Fibroblast of lung (primary cell): Measurements from ENCODE around the gene NASP. TPM values are rescaled to one million over a fixed set of nuclear protein-coding genes. Genes with fewer than 3 reads are reported as not detected.

Experiments
- DNase-seq, 2 donors: peaks; one replicate each; pipeline versions ENCODE4 v3.0.0 to v3.0.0-alpha.2; 2010; ENCODE audit warnings: low read depth in 2 of 2
- H2AFZ ChIP-seq: 2 replicates; pipeline ENCODE4 v1.5.1; 2012; ENCODE audit warnings: low read length, control low read depth, inconsistent platforms
- H3K27ac ChIP-seq: 2 replicates; pipeline ENCODE4 v1.5.1; 2011; ENCODE audit warnings: low read length, control low read depth; ENCODE audit not compliant: insufficient read depth
- H3K27me3 ChIP-seq: 2 replicates; pipeline ENCODE4 v1.5.1; 2011; ENCODE audit warnings: mild to moderate bottlenecking, low read length; ENCODE audit not compliant: control insufficient read depth, insufficient read depth
- H3K36me3 ChIP-seq: 2 replicates; pipeline ENCODE4 v1.5.1; 2011; ENCODE audit warnings: low read length; ENCODE audit not compliant: control insufficient read depth, insufficient read depth
- H3K4me1 ChIP-seq: 2 replicates; pipeline ENCODE4 v1.5.1; 2011; ENCODE audit warnings: low read length; ENCODE audit not compliant: control insufficient read depth, insufficient read depth; ENCODE audit errors: extremely low read depth
- H3K4me2 ChIP-seq: 2 replicates; pipeline ENCODE4 v1.5.1; 2011; ENCODE audit warnings: low read length, control low read depth; ENCODE audit not compliant: insufficient read depth; ENCODE audit errors: extremely low read depth
- H3K4me3 ChIP-seq, 4 experiments: fragments of 200-600 bp in 1 of 4; sonication (generic) in 1 of 4; replicated peaks in 1 of 4; 2 replicates each; pipeline ENCODE4 v1.5.1; 2011 to 2016; ENCODE audit warnings: low read length in 4 of 4, low read depth in 3 of 4, mild to moderate bottlenecking in 3 of 4, control low read depth in 2 of 4, inconsistent platforms in 1 of 4, mixed read lengths in 1 of 4; ENCODE audit not compliant: insufficient read depth in 1 of 4; ENCODE audit errors: control extremely low read depth in 1 of 4
- H3K79me2 ChIP-seq: 2 replicates; pipeline ENCODE4 v1.5.1; 2012; ENCODE audit warnings: mild to moderate bottlenecking, low read length, inconsistent platforms; ENCODE audit not compliant: control insufficient read depth, insufficient read depth
- H3K9ac ChIP-seq: 2 replicates; pipeline ENCODE4 v1.5.1; 2011; ENCODE audit warnings: mild to moderate bottlenecking, low read length, control low read depth; ENCODE audit not compliant: insufficient read depth
- H3K9me3 ChIP-seq: 2 replicates; pipeline ENCODE4 v1.5.1; 2012; ENCODE audit warnings: low read depth, low read length; ENCODE audit not compliant: control insufficient read depth, insufficient read depth
- H4K20me1 ChIP-seq: 2 replicates; pipeline ENCODE4 v1.5.1; 2011; ENCODE audit warnings: low read length; ENCODE audit not compliant: control insufficient read depth, insufficient read depth; ENCODE audit errors: extremely low read depth
- CTCF ChIP-seq, 2 donors: IDR thresholded peaks in 1 of 2; conservative IDR thresholded peaks in 1 of 2; 1 replicate in 1 of 2; 2 replicates in 1 of 2; pipeline ENCODE4 v1.5.1; 2011 to 2012; ENCODE audit warnings: low read length in 2 of 2, control low read depth in 1 of 2, inconsistent platforms in 1 of 2, low read depth in 1 of 2, mild to moderate bottlenecking in 1 of 2
- EZH2 ChIP-seq: IDR thresholded peaks from 2 replicates; pipeline ENCODE4 v1.5.1; 2012; ENCODE audit warnings: low read length, control low read depth, mild to moderate bottlenecking; ENCODE audit errors: missing control alignments
- polyA plus RNA-seq, 2 donors: library from polyadenylated mRNA; depleted of rRNA in 1 of 2; stranded (reverse) in 1 of 2; unstranded in 1 of 2; fragments of >200 nt; gene quantifications; 2 replicates each; pipeline ENCODE4 v1.2.1, GENCODE V29; 2011 to 2012; ENCODE audit warnings: missing spikeins in 1 of 2
- total RNA-seq: library from RNA; depleted of rRNA; stranded (reverse); fragments of >200 nt; gene quantifications from 2 replicates; pipeline ENCODE4 v1.2.1, GENCODE V29; 2014

Gene NASP
- total and polyA plus RNA-seq, 2 donors (not counting 1 experiment from before 2014, with no cell fraction given): 30.9 to 54.1 TPM

- TF ChIP-seq CTCF (conservative IDR thresholded peaks at IDR 0.05 in 1 of 2, IDR thresholded peaks at IDR 0.05 in 1 of 2; ENCODE audit: low read depth in 1 of 2, low read length in 2 of 2) (no peak), EZH2 (no peak)
- H3K79me2 ChIP-seq: no peaks in the 10 kb centered on the region
- peaks cover 2% of the 10 kb centered on the region for H3K4me1 ChIP-seq
- H3K9me3 ChIP-seq: no peaks in the 10 kb centered on the region
- no peak overlapping the region for H3K27ac ChIP-seq
- H3K27me3 ChIP-seq: no peaks in the 10 kb centered on the region
- no peak overlapping the region for H2AFZ ChIP-seq
- H3K9ac ChIP-seq: no peak overlapping the region
- H4K20me1 ChIP-seq: no peaks in the 10 kb centered on the region
- no peak for DNase-seq
- H3K4me3 ChIP-seq: no peak overlapping the region
- H3K36me3 ChIP-seq: peaks cover 5% of the 10 kb centered on the region
- H3K4me2 ChIP-seq: no peak overlapping the region
These were observed 56.5 kb downstream of the NASP start for GRCh38 chr1:45640293-45640692.

- H3K4me2 ChIP-seq: no peak overlapping the region
These were observed 59.5 kb downstream of the NASP start for GRCh38 chr1:45643321-45643720.

GRCh38 chr1:45643978-45644377 is 60.1 kb downstream of the NASP start:
- Histone ChIP-seq H4K20me1 (no peaks in the 10 kb centered on the region), H3K4me1 (peaks cover 2% of the 10 kb centered on the region), H2AFZ (no peak overlapping the region), H3K4me2 (no peak overlapping the region), H3K27me3 (no peaks in the 10 kb centered on the region), H3K9me3 (no peaks in the 10 kb centered on the region), H3K4me3 (no peak overlapping the region), H3K36me3 (peaks cover 6% of the 10 kb centered on the region), H3K27ac (no peak overlapping the region), H3K9ac (no peak overlapping the region), H3K79me2 (peaks cover 2% of the 10 kb centered on the region)
- no peak for TF ChIP-seq CTCF (conservative IDR thresholded peaks at IDR 0.05 in 1 of 2, IDR thresholded peaks at IDR 0.05 in 1 of 2; ENCODE audit: low read depth in 1 of 2, low read length in 2 of 2)
- no peak for TF ChIP-seq EZH2
- DNase-seq: no peak

More at GRCh38 chr1:45643321-45643720, 59.5 kb downstream of the NASP start:
- no peak for DNase-seq
- Histone ChIP-seq H3K27me3 (no peaks in the 10 kb centered on the region), H4K20me1 (no peaks in the 10 kb centered on the region), H3K36me3 (peaks cover 8% of the 10 kb centered on the region), H3K4me1 (peaks cover 2% of the 10 kb centered on the region), H3K27ac (no peak overlapping the region), H2AFZ (no peak overlapping the region), H3K9ac (no peak overlapping the region), H3K9me3 (no peaks in the 10 kb centered on the region), H3K4me3 (no peak overlapping the region), H3K79me2 (peaks cover 2% of the 10 kb centered on the region)
- TF ChIP-seq CTCF (conservative IDR thresholded peaks at IDR 0.05 in 1 of 2, IDR thresholded peaks at IDR 0.05 in 1 of 2; ENCODE audit: low read depth in 1 of 2, low read length in 2 of 2) (no peak), EZH2 (no peak)
